Neural progenitor cell (in vitro differentiated cells): ENCODE results near the gene TRPC4AP. TPM values are rescaled to one million over a fixed set of nuclear protein-coding genes. Genes with fewer than 3 reads are reported as not detected.
A peak's percentile ranks its signal among the peaks of the same experiment; 100 is the strongest.

Experiments used
- DNase-seq: peaks from one replicate; pipeline ENCODE4 v3.0.0-alpha.2; 2016; ENCODE audit warnings: low spot score
- H2AFZ ChIP-seq: fragments of 200-600 bp; sonication (generic); replicated peaks from 2 replicates; pipeline ENCODE4 v1.6.1; 2016; ENCODE audit warnings: antibody characterized with exemption
- H3F3A ChIP-seq: fragments of 200-600 bp; sonication (generic); 2 replicates; pipeline ENCODE4 v1.6.1; 2016; ENCODE audit warnings: antibody characterized with exemption, low read depth
- H3K27ac ChIP-seq: fragments of 200-600 bp; sonication (generic); 2 replicates; pipeline ENCODE4 v1.5.1; 2016; ENCODE audit warnings: mild to moderate bottlenecking
- H3K27me3 ChIP-seq: fragments of 200-600 bp; sonication (generic); 2 replicates; pipeline ENCODE4 v1.6.1; 2016; ENCODE audit warnings: mild to moderate bottlenecking, moderate library complexity
- H3K36me3 ChIP-seq: fragments of 200-600 bp; sonication (generic); 2 replicates; pipeline ENCODE4 v1.5.1; 2016
- H3K4me1 ChIP-seq: fragments of 200-600 bp; sonication (generic); 2 replicates; pipeline ENCODE4 v1.6.1; 2016; ENCODE audit warnings: mixed run types
- H3K4me2 ChIP-seq: fragments of 200-600 bp; sonication (generic); 2 replicates; pipeline ENCODE4 v1.6.1; 2016
- H3K4me3 ChIP-seq: fragments of 200-600 bp; sonication (generic); 2 replicates; pipeline ENCODE4 v1.5.1; 2016
- H3K79me2 ChIP-seq: fragments of 200-600 bp; sonication (generic); 2 replicates; pipeline ENCODE4 v1.6.1; 2016; ENCODE audit warnings: low read depth
- H3K9ac ChIP-seq: fragments of 200-600 bp; sonication (generic); 2 replicates; pipeline ENCODE4 v1.6.1; 2016
- H3K9me3 ChIP-seq: fragments of 200-600 bp; sonication (generic); 2 replicates; pipeline ENCODE4 v1.5.1; 2016; ENCODE audit warnings: low read depth
- H4K20me1 ChIP-seq: fragments of 200-600 bp; sonication (generic); 2 replicates; pipeline ENCODE4 v1.6.1; 2016; ENCODE audit warnings: low read depth
- H3K27ac Mint-ChIP-seq: 3 replicates; pipeline ENCODE4 v1.8.0; 2021; ENCODE audit warnings: mixed read lengths
- H3K27me3 Mint-ChIP-seq: 2 replicates; pipeline ENCODE4 v1.8.0; 2022; ENCODE audit warnings: low read depth, mild to moderate bottlenecking, inconsistent platforms, moderate library complexity, mixed read lengths; ENCODE audit not compliant: insufficient read depth
- H3K36me3 Mint-ChIP-seq: 3 replicates; pipeline ENCODE4 v1.8.0; 2021; ENCODE audit warnings: mixed read lengths
- H3K4me1 Mint-ChIP-seq: 3 replicates; pipeline ENCODE4 v1.8.0; 2021; ENCODE audit warnings: mixed read lengths
- H3K4me3 Mint-ChIP-seq: 3 replicates; pipeline ENCODE4 v1.8.0; 2021; ENCODE audit warnings: mild to moderate bottlenecking, moderate library complexity, mixed read lengths
- H3K9me3 Mint-ChIP-seq: 3 replicates; pipeline ENCODE4 v1.8.0; 2020; ENCODE audit warnings: mixed read lengths
- EZH2 ChIP-seq: fragments of 200-600 bp; sonication (generic); IDR thresholded peaks from 2 replicates; pipeline ENCODE4 v1.6.1; 2017; ENCODE audit warnings: antibody characterized with exemption, mild to moderate bottlenecking, moderate library complexity
- EZH2phosphoT487 ChIP-seq: fragments of 200-600 bp; sonication (generic); IDR thresholded peaks from 2 replicates; pipeline ENCODE4 v1.6.1; 2017; ENCODE audit warnings: antibody characterized with exemption
- total RNA-seq: library from RNA; depleted of rRNA; stranded (reverse); fragments of >200 nt; gene quantifications from 2 replicates; pipeline ENCODE4 v1.2.3, GENCODE V29; 2015; ENCODE audit warnings: low replicate concordance
- TF ChIP-seq, protein P1 (sequence below): fragments of 200-600 bp; sonication (generic); IDR thresholded peaks from 2 replicates; pipeline ENCODE4 v1.5.1; 2017; ENCODE audit warnings: antibody characterized with exemption, mild to moderate bottlenecking

The TRPC4AP gene
- total RNA-seq, 1 donor from 2014 or later, result 73.0 TPM

DNA sequence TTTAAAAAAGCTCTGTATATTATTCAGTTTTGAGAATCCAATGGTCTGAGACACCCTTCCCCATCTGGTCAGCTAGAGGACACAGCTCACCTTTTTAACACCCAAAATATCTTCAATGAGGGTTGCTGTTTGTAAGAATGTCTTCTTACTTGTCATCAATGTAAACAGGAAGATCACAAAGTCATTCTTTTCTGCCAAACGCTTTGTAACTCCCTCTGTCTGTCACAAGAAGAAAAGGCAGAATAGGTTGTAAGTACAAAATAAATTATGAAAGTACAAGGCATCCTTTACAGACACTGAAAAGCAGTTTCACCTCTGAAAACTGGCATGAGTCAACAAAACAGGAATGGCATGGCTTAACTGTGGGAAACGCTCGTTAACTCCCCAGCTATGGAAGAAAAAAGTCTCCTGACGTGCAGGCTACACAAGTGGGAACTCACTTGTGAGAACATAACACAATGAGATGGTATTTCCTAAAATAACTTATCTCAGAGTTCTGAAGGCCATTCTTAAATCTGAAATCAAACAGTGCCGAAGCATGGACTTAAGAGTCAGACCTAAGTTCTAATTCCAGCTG, 42.7 kb downstream of the TRPC4AP start:
- Histone ChIP-seq H3K79me2 (no peaks in the 10 kb centered on the region), H2AFZ (no peak overlapping the region), H3K27ac (no peak overlapping the region), H3K9me3 (no peaks in the 10 kb centered on the region), H4K20me1 (peaks cover 6% of the 10 kb centered on the region), H3F3A (no peaks in the 10 kb centered on the region), H3K4me2 (no peak overlapping the region), H3K36me3 (peaks cover 6% of the 10 kb centered on the region), H3K27me3 (no peaks in the 10 kb centered on the region), H3K4me1 (peaks cover 10% of the 10 kb centered on the region), H3K4me3 (no peak overlapping the region), H3K9ac (no peak overlapping the region)
- no peaks in the 10 kb centered on the region for H3K9me3 Mint-ChIP-seq
- peaks cover 17% of the 10 kb centered on the region for H3K36me3 Mint-ChIP-seq
- no peak for DNase-seq
- H3K27ac Mint-ChIP-seq, result no peak overlapping the region
- H3K4me1 Mint-ChIP-seq, result peaks cover 2% of the 10 kb centered on the region
- H3K4me3 Mint-ChIP-seq, result no peak overlapping the region
- TF ChIP-seq, protein P1, sequence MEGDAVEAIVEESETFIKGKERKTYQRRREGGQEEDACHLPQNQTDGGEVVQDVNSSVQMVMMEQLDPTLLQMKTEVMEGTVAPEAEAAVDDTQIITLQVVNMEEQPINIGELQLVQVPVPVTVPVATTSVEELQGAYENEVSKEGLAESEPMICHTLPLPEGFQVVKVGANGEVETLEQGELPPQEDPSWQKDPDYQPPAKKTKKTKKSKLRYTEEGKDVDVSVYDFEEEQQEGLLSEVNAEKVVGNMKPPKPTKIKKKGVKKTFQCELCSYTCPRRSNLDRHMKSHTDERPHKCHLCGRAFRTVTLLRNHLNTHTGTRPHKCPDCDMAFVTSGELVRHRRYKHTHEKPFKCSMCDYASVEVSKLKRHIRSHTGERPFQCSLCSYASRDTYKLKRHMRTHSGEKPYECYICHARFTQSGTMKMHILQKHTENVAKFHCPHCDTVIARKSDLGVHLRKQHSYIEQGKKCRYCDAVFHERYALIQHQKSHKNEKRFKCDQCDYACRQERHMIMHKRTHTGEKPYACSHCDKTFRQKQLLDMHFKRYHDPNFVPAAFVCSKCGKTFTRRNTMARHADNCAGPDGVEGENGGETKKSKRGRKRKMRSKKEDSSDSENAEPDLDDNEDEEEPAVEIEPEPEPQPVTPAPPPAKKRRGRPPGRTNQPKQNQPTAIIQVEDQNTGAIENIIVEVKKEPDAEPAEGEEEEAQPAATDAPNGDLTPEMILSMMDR, result no peak
- TF ChIP-seq EZH2 (no peak), EZH2phosphoT487 (no peak)
- no peaks in the 10 kb centered on the region for H3K27me3 Mint-ChIP-seq

DNA sequence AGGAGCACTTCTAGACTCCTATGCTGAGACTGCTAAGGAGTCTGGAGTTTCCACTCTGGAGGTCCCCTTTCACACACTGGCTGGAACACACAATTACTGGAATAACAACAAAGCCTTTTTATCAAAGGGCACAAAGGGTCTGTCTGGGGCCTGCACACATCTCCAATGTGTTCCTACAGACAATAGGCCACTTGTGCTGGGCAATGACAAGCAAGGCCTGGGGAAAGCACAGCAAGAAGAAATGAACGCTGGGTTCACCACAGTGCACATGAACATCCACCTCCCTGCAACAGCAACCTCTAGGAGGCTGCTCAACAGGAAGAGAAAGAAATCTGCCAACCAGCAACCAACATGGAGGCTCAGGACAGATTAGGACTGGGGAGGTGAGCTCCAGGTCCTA, 43.9 kb downstream of the TRPC4AP start:
- Histone ChIP-seq H2AFZ (no peak overlapping the region), H3K4me1 (peaks cover 3% of the 10 kb centered on the region), H3K4me3 (no peak overlapping the region), H3K27ac (no peak overlapping the region), H4K20me1 (no peaks in the 10 kb centered on the region), H3K27me3 (no peaks in the 10 kb centered on the region), H3K9ac (no peak overlapping the region), H3K4me2 (no peak overlapping the region), H3F3A (no peaks in the 10 kb centered on the region), H3K36me3 (peaks cover 6% of the 10 kb centered on the region), H3K9me3 (no peaks in the 10 kb centered on the region), H3K79me2 (no peaks in the 10 kb centered on the region)
- H3K4me3 Mint-ChIP-seq, result no peak overlapping the region
- TF ChIP-seq, protein P1, result no peak
- TF ChIP-seq EZH2phosphoT487 (no peak), EZH2 (no peak)
- H3K27ac Mint-ChIP-seq, result no peak overlapping the region
- H3K4me1 Mint-ChIP-seq, result peaks cover 2% of the 10 kb centered on the region
- H3K27me3 Mint-ChIP-seq, result no peaks in the 10 kb centered on the region
- peaks cover 17% of the 10 kb centered on the region for H3K36me3 Mint-ChIP-seq
- peak; percentile 7 for DNase-seq
- no peaks in the 10 kb centered on the region for H3K9me3 Mint-ChIP-seq

DNA sequence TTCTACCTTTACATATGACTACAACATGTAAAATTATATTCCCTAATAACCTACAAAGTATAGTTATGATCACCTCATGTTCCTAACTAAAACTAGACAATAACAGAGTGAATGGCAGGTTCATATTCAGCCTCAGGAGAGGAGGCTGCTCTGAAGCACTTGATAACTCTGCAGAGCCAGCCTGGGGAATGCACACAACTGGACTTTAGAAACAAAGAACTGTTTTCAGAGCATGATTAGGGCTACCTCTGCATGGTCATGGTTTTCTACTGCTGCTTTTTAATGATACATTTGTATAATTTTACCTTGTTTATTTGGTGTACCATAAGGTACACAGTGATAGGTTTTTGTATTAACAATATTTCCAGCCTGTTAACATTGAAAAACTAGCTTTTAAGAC, 50.3 kb downstream of the TRPC4AP start:
- no peak overlapping the region for H3K27ac ChIP-seq

More for the DNA sequence above, 50.3 kb downstream of the TRPC4AP start:
- no peak overlapping the region for H3K4me3 Mint-ChIP-seq
- H3K9me3 Mint-ChIP-seq, result no peaks in the 10 kb centered on the region
- H3K36me3 Mint-ChIP-seq, result peaks cover 9% of the 10 kb centered on the region
- no peaks in the 10 kb centered on the region for H3K4me1 Mint-ChIP-seq
- Histone ChIP-seq H4K20me1 (no peaks in the 10 kb centered on the region), H3K36me3 (no peaks in the 10 kb centered on the region), H2AFZ (no peak overlapping the region), H3K9me3 (no peaks in the 10 kb centered on the region), H3K4me2 (no peak overlapping the region), H3K4me3 (no peak overlapping the region), H3K79me2 (no peaks in the 10 kb centered on the region), H3K27me3 (no peaks in the 10 kb centered on the region), H3K9ac (no peak overlapping the region), H3F3A (no peaks in the 10 kb centered on the region), H3K4me1 (no peaks in the 10 kb centered on the region)
- H3K27ac Mint-ChIP-seq, result no peak overlapping the region
- TF ChIP-seq, protein P1, result no peak
- no peak for TF ChIP-seq EZH2phosphoT487
- TF ChIP-seq EZH2, result no peak
- no peak for DNase-seq
- H3K27me3 Mint-ChIP-seq, result no peaks in the 10 kb centered on the region
